Lower lobe of right lung (tissue), 2 donors: Measurements from ENCODE around the gene LMNA. TPM values are rescaled to one million over a fixed set of nuclear protein-coding genes. Genes with fewer than 3 reads are reported as not detected.

Experiments
- ATAC-seq, 2 donors: fragments of 200-7000 bp; cut with Tn5 transposase; one replicate each; pipeline ENCODE4 v1.9.1; 2020 to 2022; ENCODE audit warnings: mild to moderate bottlenecking in 2 of 2, moderate library complexity in 2 of 2
- DNase-seq: peaks from one replicate; pipeline ENCODE4 v3.0.0-alpha.2; 2020
- H3K27ac ChIP-seq: fragments of 200-600 bp; one replicate; pipeline ENCODE4 v1.8.0; 2022
- H3K27me3 ChIP-seq: fragments of 200-600 bp; one replicate; pipeline ENCODE4 v1.8.0; 2022; ENCODE audit warnings: low read depth
- H3K36me3 ChIP-seq: fragments of 200-600 bp; one replicate; pipeline ENCODE4 v1.8.0; 2022; ENCODE audit warnings: mild to moderate bottlenecking
- H3K4me1 ChIP-seq: fragments of 200-600 bp; one replicate; pipeline ENCODE4 v1.8.0; 2022
- H3K4me3 ChIP-seq: fragments of 200-600 bp; one replicate; pipeline ENCODE4 v1.8.0; 2022; ENCODE audit warnings: mild to moderate bottlenecking
- H3K9me3 ChIP-seq: fragments of 200-600 bp; one replicate; pipeline ENCODE4 v1.8.0; 2022
- intact Hi-C: fragments of 100-400 bp; cut with DNase I; formaldehyde crosslinking; loops from one replicate; pipeline ENCODE4 v1.11.0; 2022
- total RNA-seq: library from RNA; stranded (reverse); fragmentation: NEBNext Ultra II Directional; extraction: Animal tissue kit (Norgen Biotek cat#: 25700); gene quantifications from one replicate; pipeline ENCODE4 v1.2.1, GENCODE V29; 2021
- TF ChIP-seq, protein P1 (sequence below): fragments of 200-600 bp; IDR thresholded peaks from one replicate; pipeline ENCODE4 v1.8.0; 2022; ENCODE audit warnings: antibody characterized with exemption, mild to moderate bottlenecking
- donor health status: DM: no; HTN: yes; CAD: no; lungs with severe emphysema.

LMNA gene
- total RNA-seq, 1 donor from 2014 or later, result 235 TPM

DNA sequence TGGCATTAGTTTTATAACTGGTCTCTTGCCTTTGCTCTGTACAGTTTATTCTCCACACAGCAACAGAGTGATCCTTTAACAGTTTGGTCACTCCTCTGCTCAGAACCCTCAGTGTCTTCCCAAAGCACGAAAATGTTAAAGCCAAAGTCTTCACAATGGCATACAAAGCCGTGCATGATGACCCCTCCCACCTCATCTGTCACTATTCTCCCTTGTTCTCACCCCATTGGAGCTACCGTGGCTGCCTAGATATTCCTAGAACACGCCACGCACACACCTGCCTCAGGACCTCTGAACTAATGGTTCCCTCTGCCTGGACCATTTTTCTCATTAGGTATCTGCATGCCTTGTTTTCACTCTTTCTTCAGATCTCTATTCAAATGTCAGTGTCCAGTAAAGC lies 30.2 kb downstream of the LMNA start:
- Histone ChIP-seq H3K27ac (no peak overlapping the region), H3K36me3 (peaks cover 11% of the 10 kb centered on the region), H3K4me1 (peaks cover 35% of the 10 kb centered on the region), H3K27me3 (no peaks in the 10 kb centered on the region), H3K4me3 (no peak overlapping the region), H3K9me3 (no peaks in the 10 kb centered on the region)
- intact Hi-C loops, result loop anchor here (5.0 kb wide), 1 partner anchor 83 kb away; no protein-coding TSS in a partner anchor
- DNase-seq (no peak), ATAC-seq (no peak)
- TF ChIP-seq, protein P1, sequence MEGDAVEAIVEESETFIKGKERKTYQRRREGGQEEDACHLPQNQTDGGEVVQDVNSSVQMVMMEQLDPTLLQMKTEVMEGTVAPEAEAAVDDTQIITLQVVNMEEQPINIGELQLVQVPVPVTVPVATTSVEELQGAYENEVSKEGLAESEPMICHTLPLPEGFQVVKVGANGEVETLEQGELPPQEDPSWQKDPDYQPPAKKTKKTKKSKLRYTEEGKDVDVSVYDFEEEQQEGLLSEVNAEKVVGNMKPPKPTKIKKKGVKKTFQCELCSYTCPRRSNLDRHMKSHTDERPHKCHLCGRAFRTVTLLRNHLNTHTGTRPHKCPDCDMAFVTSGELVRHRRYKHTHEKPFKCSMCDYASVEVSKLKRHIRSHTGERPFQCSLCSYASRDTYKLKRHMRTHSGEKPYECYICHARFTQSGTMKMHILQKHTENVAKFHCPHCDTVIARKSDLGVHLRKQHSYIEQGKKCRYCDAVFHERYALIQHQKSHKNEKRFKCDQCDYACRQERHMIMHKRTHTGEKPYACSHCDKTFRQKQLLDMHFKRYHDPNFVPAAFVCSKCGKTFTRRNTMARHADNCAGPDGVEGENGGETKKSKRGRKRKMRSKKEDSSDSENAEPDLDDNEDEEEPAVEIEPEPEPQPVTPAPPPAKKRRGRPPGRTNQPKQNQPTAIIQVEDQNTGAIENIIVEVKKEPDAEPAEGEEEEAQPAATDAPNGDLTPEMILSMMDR, result no peak

DNA sequence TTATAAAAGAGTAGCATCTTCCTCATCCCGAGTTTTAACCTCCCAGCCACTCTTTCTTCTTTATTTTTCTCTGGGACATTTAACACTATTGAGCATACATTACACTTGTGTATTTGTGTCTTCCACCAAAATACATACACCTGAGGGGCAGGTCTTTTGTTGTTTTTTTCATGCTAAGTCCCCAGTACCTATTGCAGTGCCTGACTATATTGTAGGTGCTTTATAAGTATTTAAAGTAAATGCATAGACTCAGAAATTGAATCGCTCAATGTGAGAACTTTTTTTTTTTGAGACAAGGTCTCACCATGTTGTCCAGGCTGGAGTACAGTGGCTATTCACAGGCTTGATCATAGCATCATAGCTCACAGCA lies 31.1 kb downstream of the LMNA start:
- peaks cover 2% of the 10 kb centered on the region for H3K27me3 ChIP-seq
- H3K4me1 ChIP-seq, result peaks cover 33% of the 10 kb centered on the region
- TF ChIP-seq, protein P1, result no peak
- peaks cover 7% of the 10 kb centered on the region for H3K36me3 ChIP-seq
- no peak for ATAC-seq
- DNase-seq, result no peak
- intact Hi-C loops, result loop anchor here (5.0 kb wide), 1 partner anchor 82 kb away; no protein-coding TSS in a partner anchor
- H3K4me3 ChIP-seq, result no peak overlapping the region
- no peaks in the 10 kb centered on the region for H3K9me3 ChIP-seq
- H3K27ac ChIP-seq, result no peak overlapping the region

DNA sequence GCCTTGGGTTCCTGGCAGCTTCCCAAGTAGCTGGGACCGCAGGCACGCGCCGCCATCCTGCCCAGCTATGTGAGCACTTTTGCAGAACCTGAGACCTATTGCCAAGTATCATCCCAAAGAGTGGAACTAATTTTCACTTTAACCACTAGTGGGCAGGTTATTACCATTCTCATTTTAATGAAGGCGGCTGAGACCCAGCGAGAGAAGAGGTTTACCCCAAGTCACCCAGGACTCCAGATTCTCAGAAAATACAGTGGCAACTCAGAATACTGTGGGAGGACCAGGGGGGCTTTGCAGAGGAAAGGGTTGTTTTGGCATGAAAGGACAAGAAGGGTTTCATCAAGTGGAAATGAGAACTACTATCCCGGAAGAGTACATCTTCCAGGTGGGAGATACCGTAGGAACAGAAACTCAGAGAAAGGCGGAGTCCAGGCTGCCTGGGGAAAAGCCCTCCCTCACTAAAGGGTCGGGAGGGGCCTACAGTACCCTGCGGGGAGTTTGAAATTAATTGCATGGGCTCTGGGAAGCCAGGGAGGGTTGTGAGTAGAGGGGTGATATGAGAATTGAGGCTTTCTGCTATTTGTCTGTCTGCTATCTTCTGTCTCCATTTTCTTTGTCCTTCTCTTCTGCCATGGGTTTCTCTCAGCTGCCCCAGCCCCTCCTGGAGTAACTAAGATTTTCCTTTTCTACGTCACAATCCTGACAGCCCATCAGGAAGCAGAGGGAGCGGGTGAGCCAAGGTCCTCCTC lies 31.7 kb downstream of the LMNA start:
- H3K27ac ChIP-seq, result peak overlapping the region; percentile 32
- intact Hi-C loops, result loop anchor here (5.0 kb wide), 1 partner anchor 81 kb away; no protein-coding TSS in a partner anchor

DNA sequence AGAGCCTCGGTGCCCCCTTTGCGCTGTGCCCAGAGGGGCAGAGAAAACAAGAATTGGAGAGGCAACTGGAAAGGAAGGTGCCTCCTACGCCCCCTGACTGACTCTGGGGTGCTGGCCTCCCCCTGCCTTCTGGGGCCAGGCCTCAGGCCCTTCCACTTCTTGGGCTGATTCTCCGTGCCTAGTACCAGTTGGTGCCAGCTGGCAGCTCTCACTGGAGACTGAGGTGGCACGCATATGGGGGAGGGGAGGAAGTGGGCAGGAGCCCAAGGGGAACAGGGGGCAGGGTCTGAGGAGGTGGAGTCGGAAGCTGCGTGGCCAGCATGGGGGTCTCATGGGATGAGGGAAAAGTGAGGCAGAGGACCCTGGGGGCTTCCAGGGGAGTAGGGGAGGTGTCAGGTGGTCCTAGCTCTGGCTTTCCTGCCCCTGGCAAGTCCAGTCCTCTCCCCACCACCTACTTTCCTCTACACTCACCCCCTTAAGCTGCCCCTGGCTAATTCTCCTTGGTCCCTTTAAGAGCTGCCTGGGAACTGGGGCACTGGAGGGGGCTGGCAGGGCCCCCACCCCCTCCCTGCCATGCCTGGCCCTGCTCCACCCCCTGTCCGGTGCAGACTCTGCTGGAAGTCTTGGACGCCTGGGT lies 32.4 kb downstream of the LMNA start:
- Histone ChIP-seq H3K27ac (peak overlapping the region; percentile 32), H3K27me3 (peaks cover 5% of the 10 kb centered on the region), H3K4me3 (no peak overlapping the region), H3K4me1 (peaks cover 26% of the 10 kb centered on the region), H3K9me3 (no peaks in the 10 kb centered on the region), H3K36me3 (no peaks in the 10 kb centered on the region)
- intact Hi-C loops, result loop anchor here (5.0 kb wide), 1 partner anchor 80 kb away; no protein-coding TSS in a partner anchor
- TF ChIP-seq, protein P1, result no peak
- DNase-seq (no peak), ATAC-seq (peak; percentile 24 to 25)

More for the DNA sequence above, 31.7 kb downstream of the LMNA start:
- ATAC-seq (peak; percentile 25 to 71), DNase-seq (peak; percentile 84)
- TF ChIP-seq, protein P1, result peak; percentile 70
- Histone ChIP-seq H3K36me3 (peaks cover 1% of the 10 kb centered on the region), H3K4me1 (peaks cover 28% of the 10 kb centered on the region), H3K27me3 (peaks cover 5% of the 10 kb centered on the region), H3K9me3 (no peaks in the 10 kb centered on the region), H3K4me3 (peak overlapping the region; percentile 17)

DNA sequence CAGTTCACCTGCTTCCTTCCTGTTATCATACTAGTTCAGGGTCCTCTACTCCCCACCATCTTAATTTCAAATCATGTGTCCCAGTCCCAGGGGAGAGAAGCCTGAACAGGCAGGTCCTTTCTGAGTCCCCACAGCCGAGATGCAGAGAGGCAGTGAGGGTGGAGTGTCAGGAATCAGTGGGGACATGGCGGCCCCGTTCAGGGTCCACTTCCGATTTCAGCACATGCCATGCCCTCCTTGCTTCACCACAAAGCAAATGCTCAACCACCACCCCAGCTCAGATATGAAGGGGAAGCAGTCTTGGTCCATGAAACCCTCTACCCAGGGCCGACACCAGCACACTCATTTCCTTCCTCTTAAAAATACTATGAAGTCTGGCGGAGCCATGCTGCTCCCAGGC lies 33.7 kb downstream of the LMNA start:
- H3K27ac ChIP-seq, result peak overlapping the region; percentile 37
- TF ChIP-seq, protein P1, result no peak

More for the DNA sequence above, 33.7 kb downstream of the LMNA start:
- Histone ChIP-seq H3K36me3 (no peaks in the 10 kb centered on the region), H3K4me1 (peaks cover 36% of the 10 kb centered on the region), H3K4me3 (no peak overlapping the region), H3K9me3 (no peaks in the 10 kb centered on the region), H3K27me3 (peaks cover 5% of the 10 kb centered on the region)
- intact Hi-C loops, result loop anchor here (5.0 kb wide), 1 partner anchor 79 kb away; no protein-coding TSS in a partner anchor
- ATAC-seq, result peak in 1 of 2 donors; percentile 29
- DNase-seq, result no peak
